Neural progenitor cell (in vitro differentiated cells): ENCODE measurements around the gene PPM1E.

Experiments
- CTCF ChIP-seq: fragments of 200-600 bp; sonication (generic); IDR thresholded peaks from 2 replicates; pipeline ENCODE4 v1.5.1; 2017; ENCODE audit warnings: antibody characterized with exemption, mild to moderate bottlenecking
- EZH2 ChIP-seq: fragments of 200-600 bp; sonication (generic); IDR thresholded peaks from 2 replicates; pipeline ENCODE4 v1.6.1; 2017; ENCODE audit warnings: antibody characterized with exemption, mild to moderate bottlenecking, moderate library complexity
- EZH2phosphoT487 ChIP-seq: fragments of 200-600 bp; sonication (generic); IDR thresholded peaks from 2 replicates; pipeline ENCODE4 v1.6.1; 2017; ENCODE audit warnings: antibody characterized with exemption

GRCh38 chr17:58741121-58741625 lies 14.5 kb upstream of the PPM1E start:
- TF ChIP-seq EZH2 (no peak), CTCF (no peak), EZH2phosphoT487 (no peak)
